Heart right ventricle (tissue), 16 donors: ENCODE data around the gene RMDN3. TPM values are rescaled to one million over a fixed set of nuclear protein-coding genes. Genes with fewer than 3 reads are reported as not detected.
A peak's percentile ranks its signal among the peaks of the same experiment; 100 is the strongest.

Source experiments
- ATAC-seq, 8 donors: fragments of 200-7000 bp; cut with Tn5 transposase; one replicate each; pipeline ENCODE4 v1.9.1; 2020; ENCODE audit warnings: mild to moderate bottlenecking in 8 of 8, moderate library complexity in 8 of 8, moderate number of reproducible peaks in 1 of 8
- DNase-seq, 2 donors: peaks; one replicate each; pipeline ENCODE4 v3.0.0-alpha.2; 2020
- H3K27ac ChIP-seq, 10 donors: fragments of 200-600 bp; sonication (generic) in 2 of 10; one replicate each; pipeline versions ENCODE4 v1.5.0 to v1.8.0; 2020 to 2022; ENCODE audit warnings: mild to moderate bottlenecking in 3 of 10
- H3K27me3 ChIP-seq, 7 donors: fragments of 200-600 bp; one replicate each; pipeline ENCODE4 v1.8.0; 2021 to 2022; ENCODE audit warnings: mild to moderate bottlenecking in 2 of 7
- H3K36me3 ChIP-seq, 9 donors: fragments of 200-600 bp; sonication (generic) in 1 of 9; one replicate each; pipeline versions ENCODE4 v1.5.0 to v1.8.0; 2020 to 2022; ENCODE audit warnings: mild to moderate bottlenecking in 2 of 9
- H3K4me1 ChIP-seq, 9 donors: fragments of 200-600 bp; sonication (generic) in 1 of 9; one replicate each; pipeline versions ENCODE4 v1.5.0 to v1.8.0; 2020 to 2022; ENCODE audit warnings: mild to moderate bottlenecking in 4 of 9
- H3K4me3 ChIP-seq, 10 donors: fragments of 200-600 bp; sonication (generic) in 2 of 10; one replicate each; pipeline versions ENCODE4 v1.5.0 to v1.8.0; 2020 to 2022; ENCODE audit warnings: mild to moderate bottlenecking in 7 of 10, moderate library complexity in 2 of 10
- H3K9me3 ChIP-seq, 11 donors: fragments of 200-600 bp in 10 of 11; sonication (generic) in 2 of 11; one replicate each; pipeline versions ENCODE4 v1.5.0 to v1.8.0; 2013 to 2022; ENCODE audit warnings: mild to moderate bottlenecking in 2 of 11, control low read depth in 1 of 11, moderate library complexity in 1 of 11
- WGBS, 2 donors: extraction: QIAGEN DNeasy Blood & Tissue Kit; methylation state at CpG; one replicate each; pipeline ENCODE4 v1.1.7; 2013; ENCODE audit warnings: inconsistent platforms in 1 of 2; 5-methylcytosine and 5-hydroxymethylcytosine counted together
- intact Hi-C, 10 donors: fragments of 100-400 bp; cut with DNase I; formaldehyde crosslinking; loops; one replicate each; pipeline versions ENCODE4 v1.11.1 to v1.14.2; 2022
- polyA plus RNA-seq, 2 donors: library from polyadenylated mRNA; stranded (reverse); fragments of 200-250 nt; gene quantifications; one replicate each; pipeline ENCODE4 v1.2.3, GENCODE V29; 2013
- total RNA-seq, 10 donors: library from RNA; stranded (reverse); fragmentation: NEBNext Ultra II Directional in 3 of 10; extraction: Animal tissue kit (Norgen Biotek cat#: 25700) in 3 of 10; gene quantifications; one replicate each; pipeline versions ENCODE4 v1.2.1 to v1.2.4, GENCODE V29; 2021 to 2023
- TF ChIP-seq, protein P1 (sequence below), 9 donors: fragments of 200-600 bp; sonication (generic) in 2 of 9; IDR thresholded peaks; one replicate each; pipeline versions ENCODE4 v1.5.0 to v1.8.0; 2021 to 2022; ENCODE audit warnings: antibody characterized with exemption in 9 of 9, mild to moderate bottlenecking in 5 of 9, moderate library complexity in 1 of 9
- donor health status: Arrhythmogenic right ventricular cardiomyopathy.
- donor health status: ischemic (EF 13 %, LVEDD 7.1; RV severe dilation, severe dysfunction).
- donor health status: healthy with polysubstance abuse.
- donor health status: DM: no; HTN: yes; CAD: no.
- donor health status: DM: no; HTN: no; CAD: no.
- donor health status: ischemic (EF 25% LVEDD 6.9; RV normal size, moderate dysfunction).
- donor health status: ischemic (EF 25% LVEDD 5.7; RV mildly dilated, moderate dysfunction).
- donor health status: healthy.
- donor health status: DM: yes; HTN: yes; CAD: no.
- donor health status: Ischemic cardiomyopathy.
- donor health status: ischemic (EF 35%, LVEDD 5.7; RV mildly dilated, moderate dysfunction).
- donor health status: nonischemic (EF 11% LVEDD 7.7; RV severe dilation, severe dysfunction).
- donor health status: DM: yes; HTN: yes; CAD: no.
- donor health status: PGD.
- donor health status: ischemic (EF 29% LVEDD 5.4; RV normal size, mild dysfunction).
- donor health status: nonischemic (EF 23%, LVEDD 6.1; RV moderate dilation, normal function).

The RMDN3 gene
- total and polyA plus RNA-seq, 12 donors = 12.2 to 21.7 (median 17.6) TPM

DNA sequence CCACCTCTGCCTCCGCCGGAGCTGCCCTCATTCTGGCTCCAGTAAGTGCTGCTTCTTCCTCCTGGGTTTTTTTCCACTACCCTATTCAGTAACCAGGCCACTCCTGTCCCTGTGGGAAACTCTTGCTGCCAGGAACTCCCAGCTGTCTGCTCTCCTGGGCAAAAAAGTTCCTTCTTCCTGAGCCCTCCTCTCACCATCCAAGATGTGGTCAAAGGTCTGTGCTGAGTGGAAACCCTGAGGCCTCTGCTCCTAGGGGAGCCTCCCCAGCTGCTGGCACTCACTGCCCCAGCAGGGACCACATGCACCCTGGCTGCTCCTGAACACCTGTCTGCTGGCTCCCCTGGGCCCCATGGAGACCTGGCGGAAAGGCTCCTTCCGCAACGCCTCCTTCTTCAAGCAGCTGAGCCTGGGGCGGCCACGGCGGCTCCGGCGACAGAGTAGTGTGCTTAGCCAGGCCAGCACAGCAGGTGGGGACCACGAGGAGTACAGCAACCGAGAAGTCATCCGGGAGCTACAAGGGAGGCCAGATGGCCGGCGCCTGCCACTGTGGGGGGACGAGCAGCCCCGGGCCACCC, 15.2 kb upstream of the RMDN3 start:
- H3K4me3 ChIP-seq = no peak overlapping the region
- ATAC-seq = no peak
- TF ChIP-seq, protein P1, sequence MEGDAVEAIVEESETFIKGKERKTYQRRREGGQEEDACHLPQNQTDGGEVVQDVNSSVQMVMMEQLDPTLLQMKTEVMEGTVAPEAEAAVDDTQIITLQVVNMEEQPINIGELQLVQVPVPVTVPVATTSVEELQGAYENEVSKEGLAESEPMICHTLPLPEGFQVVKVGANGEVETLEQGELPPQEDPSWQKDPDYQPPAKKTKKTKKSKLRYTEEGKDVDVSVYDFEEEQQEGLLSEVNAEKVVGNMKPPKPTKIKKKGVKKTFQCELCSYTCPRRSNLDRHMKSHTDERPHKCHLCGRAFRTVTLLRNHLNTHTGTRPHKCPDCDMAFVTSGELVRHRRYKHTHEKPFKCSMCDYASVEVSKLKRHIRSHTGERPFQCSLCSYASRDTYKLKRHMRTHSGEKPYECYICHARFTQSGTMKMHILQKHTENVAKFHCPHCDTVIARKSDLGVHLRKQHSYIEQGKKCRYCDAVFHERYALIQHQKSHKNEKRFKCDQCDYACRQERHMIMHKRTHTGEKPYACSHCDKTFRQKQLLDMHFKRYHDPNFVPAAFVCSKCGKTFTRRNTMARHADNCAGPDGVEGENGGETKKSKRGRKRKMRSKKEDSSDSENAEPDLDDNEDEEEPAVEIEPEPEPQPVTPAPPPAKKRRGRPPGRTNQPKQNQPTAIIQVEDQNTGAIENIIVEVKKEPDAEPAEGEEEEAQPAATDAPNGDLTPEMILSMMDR (IDR thresholded peaks at IDR 0.05) = no peak
- H3K9me3 ChIP-seq = no peaks in the 10 kb centered on the region
- no peaks in the 10 kb centered on the region for H3K27me3 ChIP-seq
- peaks cover 0 to 74% (median 31%) of the 10 kb centered on the region in 9 donors for H3K36me3 ChIP-seq
- peak overlapping the region in 4 of 10 donors; percentile 7 to 35 (median 20) for H3K27ac ChIP-seq
- DNase-seq = no peak
- intact Hi-C loops = loop anchor here in 1 of 10 donors (10.0 kb wide), 1 partner anchor 95 kb away; no protein-coding TSS in a partner anchor
- 83 to 88% methylated on average over 17 of the region's 17 CpGs for WGBS, 2 donors
- H3K4me1 ChIP-seq = peaks cover 0 to 27% (median 10%) of the 10 kb centered on the region in 9 donors

DNA sequence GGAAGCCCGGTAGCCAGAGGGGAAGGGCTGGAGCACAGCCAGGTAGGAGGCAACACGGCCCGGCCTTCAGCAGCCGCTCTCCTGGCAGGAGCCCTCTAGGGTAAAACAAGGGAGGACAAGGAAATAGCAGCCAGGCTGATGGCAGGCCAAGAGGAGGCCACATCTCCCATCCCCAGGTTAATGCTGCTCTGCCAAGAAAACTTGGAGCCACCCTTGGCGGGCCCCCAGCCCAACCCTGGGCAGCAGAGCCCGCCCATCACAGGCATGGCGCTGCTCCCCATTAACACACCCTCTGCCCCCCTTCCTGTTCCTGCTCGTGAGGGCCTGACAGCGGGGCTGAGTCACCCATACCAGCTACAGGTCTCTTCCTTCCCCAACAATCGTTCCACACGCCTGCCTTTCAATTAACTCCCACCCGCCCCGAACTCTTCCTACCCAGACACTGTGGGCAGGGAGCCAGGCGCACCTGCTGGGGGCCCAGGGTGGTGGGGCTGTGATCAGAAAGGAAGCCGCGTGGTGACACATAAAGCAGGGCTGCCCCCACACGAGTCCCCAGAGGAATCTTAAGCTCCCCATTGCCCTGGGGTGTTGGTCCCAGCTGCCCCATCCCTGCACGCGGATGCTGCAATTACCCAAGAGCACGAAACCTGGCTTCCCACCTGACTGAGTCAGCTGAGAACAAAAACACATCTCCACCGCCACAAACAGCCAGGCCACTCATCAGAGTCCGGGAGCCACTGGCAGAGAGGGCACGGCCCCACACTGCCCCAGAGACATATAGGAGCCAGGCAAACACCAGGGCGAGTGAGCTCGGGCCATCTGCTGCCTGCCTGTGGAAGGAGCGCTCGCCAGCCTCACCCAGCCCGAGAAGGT, 14.5 kb upstream of the RMDN3 start, which contains the start of gene C15orf62:
C15orf62 (plus strand) TSS at position 707 of the 873 bp plus-strand sequence. CDS start 516 bp downstream, outside the sequence.
- DNase-seq = no peak
- Histone ChIP-seq H3K27me3 (no peaks in the 10 kb centered on the region), H3K36me3 (peaks cover 0 to 66% (median 23%) of the 10 kb centered on the region in 9 donors), H3K27ac (peak within 1 kb of the TSS in 8 of 10 donors; percentile 7 to 44 (median 18)), H3K4me1 (peaks cover 0 to 34% (median 16%) of the 10 kb centered on the region in 9 donors), H3K9me3 (no peaks in the 10 kb centered on the region), H3K4me3 (no peak within 1 kb of the TSS)
- WGBS, 2 donors = 66 to 68% methylated on average over 28 of the region's 28 CpGs
- ATAC-seq = peak in 2 of 8 donors; percentile 8 to 15
- TF ChIP-seq, protein P1 (IDR thresholded peaks at IDR 0.05) = no peak
- intact Hi-C loops = loop anchor here in 1 of 10 donors (10.0 kb wide), 1 partner anchor 95 kb away; no protein-coding TSS in a partner anchor

DNA sequence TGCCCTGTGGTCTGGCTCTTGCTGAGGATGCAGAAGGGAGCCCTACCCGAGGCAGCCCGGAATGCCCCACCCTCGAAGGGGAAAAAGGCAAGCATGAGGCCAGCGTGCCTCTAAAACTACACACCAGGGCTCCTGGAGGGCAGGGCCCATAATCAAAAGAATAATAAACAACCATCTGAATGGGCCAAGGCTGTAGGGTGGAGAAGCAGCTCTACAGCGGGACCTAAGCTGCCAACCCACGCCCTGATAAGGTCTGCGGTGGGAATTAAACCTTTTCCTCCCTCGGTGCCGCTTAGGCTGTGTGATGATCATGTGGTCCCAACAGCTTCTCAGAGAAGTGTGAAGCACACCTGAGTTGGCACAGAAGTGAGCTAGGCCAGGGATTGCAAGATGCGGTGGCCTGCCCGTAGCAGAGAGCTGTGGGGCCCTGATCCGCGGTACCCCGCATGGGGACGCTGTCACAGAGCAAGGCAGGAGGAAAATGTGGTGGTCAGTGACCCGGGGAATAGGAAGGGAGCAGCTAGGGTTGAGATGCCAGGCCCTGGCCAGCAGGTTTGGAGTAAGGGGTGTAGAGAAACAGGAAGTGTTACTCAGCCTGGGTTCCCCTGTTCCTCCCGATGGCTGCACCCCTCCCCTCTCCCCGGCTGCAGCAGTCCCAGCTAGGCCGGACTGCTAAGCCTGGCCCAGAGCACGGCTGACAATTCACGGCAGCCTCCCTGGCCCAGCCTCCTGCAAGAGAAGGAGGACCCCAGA, 13.6 kb upstream of the RMDN3 start:
- intact Hi-C loops = no loop called here
- WGBS, 2 donors = 78 to 82% methylated on average over 20 to 21 of the region's 21 CpGs
- Histone ChIP-seq H3K4me3 (no peak overlapping the region), H3K4me1 (peaks cover 0 to 42% (median 24%) of the 10 kb centered on the region in 9 donors), H3K36me3 (peaks cover 0 to 58% (median 15%) of the 10 kb centered on the region in 9 donors), H3K9me3 (no peaks in the 10 kb centered on the region), H3K27me3 (no peaks in the 10 kb centered on the region), H3K27ac (peak overlapping the region in 6 of 10 donors; percentile 9 to 44 (median 26))
- TF ChIP-seq, protein P1 (IDR thresholded peaks at IDR 0.05) = no peak
- ATAC-seq = peak in 1 of 8 donors; percentile 1
- no peak for DNase-seq
